Loucy (cell line): ENCODE data around the gene RELL1.

Experiments used
- CTCF ChIP-seq: fragments of 200-600 bp; sonication (generic); conservative IDR thresholded peaks from 2 replicates; pipeline ENCODE4 v1.5.1; 2014; ENCODE audit warnings: mild to moderate bottlenecking, antibody characterized with exemption, low read length
- EZH2phosphoT487 ChIP-seq: fragments of 200-600 bp; IDR thresholded peaks from 2 replicates; pipeline ENCODE4 v1.6.1; 2018; ENCODE audit warnings: antibody characterized with exemption, mild to moderate bottlenecking, moderate library complexity, borderline replicate concordance

- TF ChIP-seq CTCF (no peak), EZH2phosphoT487 (no peak)
These were observed 96.2 kb downstream of the RELL1 start for GRCh38 chr4:37590016-37590415.
